Uterus (tissue), 4 donors: ENCODE data around the gene TNIP1. TPM values are rescaled to one million over a fixed set of nuclear protein-coding genes. Genes with fewer than 3 reads are reported as not detected.

Experiments
- DNase-seq, 2 donors: peaks; one replicate each; pipeline ENCODE4 v3.0.0-alpha.2; 2019 to 2020
- H3K27ac ChIP-seq, 2 donors: fragments of 200-600 bp; sonication (generic); 1 replicate in 1 of 2; 2 replicates in 1 of 2; pipeline ENCODE4 v1.5.1; 2016 to 2018
- H3K27me3 ChIP-seq, 2 donors: fragments of 200-600 bp; sonication (generic); one replicate each; pipeline ENCODE4 v1.5.1; 2018 to 2019; ENCODE audit warnings: control low read depth in 1 of 2
- H3K36me3 ChIP-seq, 2 donors: fragments of 200-600 bp; sonication (generic); one replicate each; pipeline ENCODE4 v1.5.1; 2019; ENCODE audit warnings: control low read depth in 1 of 2
- H3K4me1 ChIP-seq, 2 donors: fragments of 200-600 bp; sonication (generic); one replicate each; pipeline ENCODE4 v1.5.1; 2018 to 2019; ENCODE audit warnings: control low read depth in 1 of 2
- H3K4me3 ChIP-seq, 2 donors: fragments of 200-600 bp; sonication (generic); 1 replicate in 1 of 2; 2 replicates in 1 of 2; pipeline ENCODE4 v1.5.1; 2018 to 2019; ENCODE audit warnings: mild to moderate bottlenecking in 1 of 2
- H3K9me3 ChIP-seq, 2 donors: fragments of 200-600 bp; sonication (generic); one replicate each; pipeline ENCODE4 v1.5.1; 2019; ENCODE audit warnings: control low read depth in 1 of 2
- POLR2A ChIP-seq, 2 donors: fragments of 450-650 bp; IDR thresholded peaks; one replicate each; pipeline ENCODE4 v1.6.1; 2016; ENCODE audit warnings: antibody characterized with exemption in 2 of 2, mild to moderate bottlenecking in 1 of 2, moderate library complexity in 1 of 2
- intact Hi-C: fragments of 100-400 bp; cut with DNase I; formaldehyde crosslinking; loops from one replicate; pipeline ENCODE4 v1.15.1; 2023; ENCODE audit warnings: low total_unique reads
- total RNA-seq, 4 donors: library from RNA; depleted of rRNA in 3 of 4; stranded (reverse); fragments of >200 nt in 3 of 4; gene quantifications; one replicate each; pipeline versions ENCODE4 v1.1.0 to v1.2.4, GENCODE V29; 2014 to 2023
- TF ChIP-seq, protein P1 (sequence below), 4 experiments: fragments of 200-600 bp in 2 of 4; fragments of 450-650 bp in 2 of 4; sonication (generic) in 2 of 4; IDR thresholded peaks; one replicate each; pipeline ENCODE4 v1.5.1; 2016 to 2019; ENCODE audit warnings: antibody characterized with exemption in 4 of 4, mild to moderate bottlenecking in 2 of 4, moderate library complexity in 1 of 4
- donor health status: DM: yes; HTN: yes; CAD: no.

Gene TNIP1
- total RNA-seq, 4 donors from 2014 or later, result 35.6 to 70.8 (median 50.7) TPM

DNA sequence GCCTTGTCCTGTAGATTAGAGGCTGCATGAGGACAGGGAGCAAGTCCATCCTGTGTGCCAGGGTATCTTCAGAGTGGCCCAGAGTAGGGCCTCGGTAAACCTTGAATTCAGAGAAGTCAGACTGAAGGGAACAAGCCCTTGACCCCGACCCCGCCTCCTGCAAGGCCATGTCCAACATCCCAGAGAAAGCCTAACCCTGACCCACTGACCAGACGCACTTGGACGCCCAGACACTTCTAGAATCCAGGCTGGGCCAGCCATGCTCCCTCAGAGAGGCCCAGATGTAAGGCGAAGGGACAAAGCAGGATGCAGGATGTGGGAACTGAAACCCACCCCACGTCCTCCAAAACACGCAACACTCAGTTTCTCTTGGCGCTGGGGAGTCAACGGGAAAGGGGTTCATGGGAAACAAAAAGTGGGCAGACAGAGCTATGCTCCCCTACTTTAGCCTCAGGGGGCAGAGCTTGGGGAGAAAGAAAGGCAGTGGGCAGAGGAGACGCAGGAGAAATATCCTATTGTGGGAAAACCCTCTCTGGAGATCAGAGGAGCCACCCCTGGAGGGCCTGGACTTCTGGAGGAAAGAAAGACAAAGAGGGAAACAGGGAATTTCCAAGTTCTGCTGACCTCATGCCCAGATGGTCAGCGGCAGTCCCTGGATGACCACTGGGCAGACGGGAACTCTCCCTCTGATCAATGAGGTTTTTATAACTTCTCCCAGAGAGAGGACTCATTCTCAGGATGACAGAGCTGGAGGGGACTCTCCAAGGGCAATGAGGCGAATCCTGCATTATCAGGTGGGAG is 13.0 kb downstream of the TNIP1 start:
- Histone ChIP-seq H3K27me3 (no peaks in the 10 kb centered on the region), H3K27ac (peak overlapping the region in 1 of 2 donors; percentile 24), H3K36me3 (no peaks in the 10 kb centered on the region), H3K9me3 (no peaks in the 10 kb centered on the region), H3K4me3 (no peak overlapping the region), H3K4me1 (peaks cover 0 to 19% of the 10 kb centered on the region in 2 donors)
- DNase-seq, result no peak
- TF ChIP-seq, protein P1, sequence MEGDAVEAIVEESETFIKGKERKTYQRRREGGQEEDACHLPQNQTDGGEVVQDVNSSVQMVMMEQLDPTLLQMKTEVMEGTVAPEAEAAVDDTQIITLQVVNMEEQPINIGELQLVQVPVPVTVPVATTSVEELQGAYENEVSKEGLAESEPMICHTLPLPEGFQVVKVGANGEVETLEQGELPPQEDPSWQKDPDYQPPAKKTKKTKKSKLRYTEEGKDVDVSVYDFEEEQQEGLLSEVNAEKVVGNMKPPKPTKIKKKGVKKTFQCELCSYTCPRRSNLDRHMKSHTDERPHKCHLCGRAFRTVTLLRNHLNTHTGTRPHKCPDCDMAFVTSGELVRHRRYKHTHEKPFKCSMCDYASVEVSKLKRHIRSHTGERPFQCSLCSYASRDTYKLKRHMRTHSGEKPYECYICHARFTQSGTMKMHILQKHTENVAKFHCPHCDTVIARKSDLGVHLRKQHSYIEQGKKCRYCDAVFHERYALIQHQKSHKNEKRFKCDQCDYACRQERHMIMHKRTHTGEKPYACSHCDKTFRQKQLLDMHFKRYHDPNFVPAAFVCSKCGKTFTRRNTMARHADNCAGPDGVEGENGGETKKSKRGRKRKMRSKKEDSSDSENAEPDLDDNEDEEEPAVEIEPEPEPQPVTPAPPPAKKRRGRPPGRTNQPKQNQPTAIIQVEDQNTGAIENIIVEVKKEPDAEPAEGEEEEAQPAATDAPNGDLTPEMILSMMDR (IDR thresholded peaks at IDR 0.05), result no peak
- no peak for TF ChIP-seq POLR2A (IDR thresholded peaks at IDR 0.05)
- intact Hi-C loops, result no loop called here

DNA sequence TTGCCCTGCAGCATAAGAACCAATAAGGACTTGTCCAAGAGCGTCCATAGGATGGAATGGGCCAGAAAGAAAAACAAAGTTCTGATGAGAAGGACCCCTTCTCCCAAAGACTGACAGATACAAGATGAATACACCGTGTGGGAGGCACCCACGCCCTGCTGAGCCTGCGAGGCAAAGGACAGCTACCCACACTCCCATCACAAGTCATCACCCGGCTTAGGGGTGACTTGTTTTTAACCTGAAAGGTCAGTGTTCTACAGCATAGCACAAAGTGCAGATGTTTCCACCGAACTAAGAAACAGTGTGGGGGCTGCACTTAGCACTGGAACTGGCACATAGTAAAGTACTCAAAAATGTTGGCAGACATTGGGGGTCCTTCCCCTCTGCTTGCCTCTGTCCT is 13.9 kb downstream of the TNIP1 start:
- H3K36me3 ChIP-seq, result no peaks in the 10 kb centered on the region
- no peaks in the 10 kb centered on the region for H3K9me3 ChIP-seq
- H3K27me3 ChIP-seq, result no peaks in the 10 kb centered on the region
- peaks cover 0 to 20% of the 10 kb centered on the region in 2 donors for H3K4me1 ChIP-seq
- TF ChIP-seq, protein P1 (IDR thresholded peaks at IDR 0.05), result no peak
- TF ChIP-seq POLR2A (IDR thresholded peaks at IDR 0.05), result no peak
- intact Hi-C loops, result no loop called here
- no peak overlapping the region for H3K4me3 ChIP-seq
- DNase-seq, result no peak
- no peak overlapping the region for H3K27ac ChIP-seq

DNA sequence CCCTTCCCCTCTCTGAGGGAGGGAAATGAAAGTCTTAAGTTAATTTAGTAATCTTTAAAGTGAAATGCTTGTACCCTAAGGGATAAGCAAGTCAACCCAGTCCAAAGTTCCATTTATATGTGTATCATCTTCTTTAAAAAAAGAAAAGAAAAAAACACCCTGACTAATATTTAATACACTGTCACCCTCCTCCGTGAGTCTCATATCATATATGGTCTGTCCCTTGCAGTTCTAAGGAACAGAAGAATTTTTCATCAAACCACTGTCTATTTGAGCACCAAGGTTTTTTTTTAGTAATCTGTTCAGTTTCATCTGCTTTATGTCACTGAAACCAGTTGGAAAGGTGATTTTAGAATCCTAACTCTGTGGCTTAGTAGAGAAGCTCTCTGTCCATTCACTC is 15.2 kb downstream of the TNIP1 start:
- H3K36me3 ChIP-seq, result no peaks in the 10 kb centered on the region
- no peak for TF ChIP-seq POLR2A (IDR thresholded peaks at IDR 0.05)
- TF ChIP-seq, protein P1 (IDR thresholded peaks at IDR 0.05), result no peak
- no peaks in the 10 kb centered on the region for H3K27me3 ChIP-seq
- H3K27ac ChIP-seq, result no peak overlapping the region
- no peak for DNase-seq
- intact Hi-C loops, result no loop called here
- peaks cover 0 to 20% of the 10 kb centered on the region in 2 donors for H3K4me1 ChIP-seq
- H3K4me3 ChIP-seq, result no peak overlapping the region
- H3K9me3 ChIP-seq, result no peaks in the 10 kb centered on the region

DNA sequence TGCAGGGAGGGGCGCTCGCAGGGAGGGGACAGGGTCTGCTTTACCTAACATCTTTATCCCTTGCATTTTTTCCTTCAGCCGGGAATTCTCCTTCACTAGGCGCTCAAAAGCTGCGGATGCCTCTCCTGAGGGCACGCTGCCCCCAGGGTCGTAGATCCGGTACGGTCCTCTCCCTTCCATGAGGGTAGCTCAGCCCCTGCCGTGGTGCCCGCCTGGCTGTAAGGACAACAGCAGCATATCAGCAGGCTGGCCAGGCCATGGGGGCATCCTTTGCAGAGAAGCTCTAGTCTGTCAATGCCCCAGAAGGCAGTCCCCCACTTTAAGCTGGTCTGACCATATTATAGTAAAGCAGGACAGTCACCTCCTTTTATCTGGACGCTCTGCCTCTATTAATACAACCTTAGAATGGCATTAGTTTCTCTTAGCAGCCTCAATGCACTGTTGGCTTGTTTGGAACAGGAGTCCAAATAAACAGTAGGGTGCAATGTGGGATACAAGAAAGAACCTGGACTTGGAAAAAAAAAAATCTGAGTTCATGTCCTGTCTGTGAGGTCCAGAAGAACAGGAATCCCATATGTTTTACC is 15.8 kb downstream of the TNIP1 start:
- peaks cover 0 to 20% of the 10 kb centered on the region in 2 donors for H3K4me1 ChIP-seq
- no peak overlapping the region for H3K4me3 ChIP-seq
- TF ChIP-seq POLR2A (IDR thresholded peaks at IDR 0.05), result no peak
- TF ChIP-seq, protein P1 (IDR thresholded peaks at IDR 0.05), result no peak
- DNase-seq, result no peak
- H3K36me3 ChIP-seq, result no peaks in the 10 kb centered on the region
- no peaks in the 10 kb centered on the region for H3K27me3 ChIP-seq
- intact Hi-C loops, result no loop called here
- no peaks in the 10 kb centered on the region for H3K9me3 ChIP-seq
- peak overlapping the region in 1 of 2 donors; percentile 71 for H3K27ac ChIP-seq
